SW480 (cell line): Measurements from ENCODE around the gene CTNNA1.

Source experiments
- DNase-seq: peaks from one replicate; pipeline ENCODE4 v3.0.0-alpha.2; 2016; ENCODE audit warnings: low spot score

Gene CTNNA1

DNA sequence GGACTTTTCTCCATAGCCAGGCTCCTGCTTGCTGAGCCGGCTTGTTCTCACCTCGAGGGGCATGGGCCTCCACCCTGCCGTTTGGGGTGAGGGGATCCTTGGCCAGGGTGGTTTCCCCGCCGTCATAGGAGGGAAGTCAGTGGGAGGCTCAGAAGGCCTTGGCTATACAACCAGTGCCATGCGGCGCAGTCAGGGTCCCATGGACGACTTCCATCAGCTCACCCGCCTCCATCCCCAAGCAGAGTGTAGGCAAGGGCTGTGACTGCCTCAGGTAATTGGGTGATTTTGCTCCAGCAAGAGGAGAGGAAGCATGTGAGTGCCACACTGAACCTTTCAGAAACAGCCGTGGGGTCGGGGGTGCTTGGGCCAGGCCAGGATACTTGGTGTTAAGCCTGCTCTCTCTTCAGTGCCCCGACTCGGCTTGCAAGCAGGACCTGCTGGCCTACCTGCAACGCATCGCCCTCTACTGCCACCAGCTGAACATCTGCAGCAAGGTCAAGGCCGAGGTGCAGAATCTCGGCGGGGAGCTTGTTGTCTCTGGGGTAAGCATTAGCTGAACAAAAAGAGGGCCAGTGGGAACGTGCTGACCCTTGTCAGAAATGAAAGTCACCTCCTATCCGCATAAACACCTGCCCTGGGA is 179.1 kb downstream of the CTNNA1 start:
- no peak for DNase-seq

DNA sequence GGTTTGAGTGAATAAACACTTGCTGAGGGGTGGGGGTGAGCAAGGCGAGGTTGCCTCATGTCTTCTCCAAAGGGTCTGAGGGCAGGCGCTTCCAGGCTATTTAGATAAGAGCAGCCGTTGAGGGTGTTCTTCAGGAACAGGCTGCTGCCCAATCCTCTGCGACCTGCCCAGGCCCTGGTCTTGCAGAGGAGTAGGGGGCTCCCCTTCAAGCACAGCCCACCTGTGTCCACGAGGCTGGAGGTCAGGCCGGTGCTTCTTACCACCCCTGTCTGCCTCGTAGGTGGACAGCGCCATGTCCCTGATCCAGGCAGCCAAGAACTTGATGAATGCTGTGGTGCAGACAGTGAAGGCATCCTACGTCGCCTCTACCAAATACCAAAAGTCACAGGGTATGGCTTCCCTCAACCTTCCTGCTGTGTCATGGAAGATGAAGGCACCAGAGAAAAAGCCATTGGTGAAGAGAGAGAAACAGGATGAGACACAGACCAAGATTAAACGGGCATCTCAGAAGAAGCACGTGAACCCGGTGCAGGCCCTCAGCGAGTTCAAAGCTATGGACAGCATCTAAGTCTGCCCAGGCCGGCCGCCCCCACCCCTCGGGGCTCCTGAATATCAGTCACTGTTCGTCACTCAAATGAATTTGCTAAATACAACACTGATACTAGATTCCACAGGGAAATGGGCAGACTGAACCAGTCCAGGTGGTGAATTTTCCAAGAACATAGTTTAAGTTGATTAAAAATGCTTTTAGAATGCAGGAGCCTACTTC is 180.5 kb downstream of the CTNNA1 start:
- no peak for DNase-seq

DNA sequence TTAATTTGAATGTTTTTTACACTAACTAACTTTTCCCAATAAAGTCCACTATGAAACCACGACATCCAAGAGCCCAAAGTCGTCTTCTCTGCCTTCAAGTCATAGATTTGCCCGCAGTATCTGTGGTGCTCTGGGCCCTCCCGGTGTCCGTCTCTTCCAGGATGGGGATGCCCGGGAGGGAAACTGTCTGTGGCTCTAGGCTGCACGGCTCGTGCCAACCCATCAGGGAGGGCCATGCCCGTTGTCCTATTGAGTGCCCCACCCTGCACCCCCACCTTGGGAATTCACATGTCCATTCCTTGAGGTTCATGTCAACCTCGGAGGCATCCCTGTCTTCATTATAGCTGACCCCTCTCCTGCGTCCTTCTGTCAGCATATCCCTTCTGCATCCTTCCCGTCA is 181.7 kb downstream of the CTNNA1 start:
- no peak for DNase-seq

DNA sequence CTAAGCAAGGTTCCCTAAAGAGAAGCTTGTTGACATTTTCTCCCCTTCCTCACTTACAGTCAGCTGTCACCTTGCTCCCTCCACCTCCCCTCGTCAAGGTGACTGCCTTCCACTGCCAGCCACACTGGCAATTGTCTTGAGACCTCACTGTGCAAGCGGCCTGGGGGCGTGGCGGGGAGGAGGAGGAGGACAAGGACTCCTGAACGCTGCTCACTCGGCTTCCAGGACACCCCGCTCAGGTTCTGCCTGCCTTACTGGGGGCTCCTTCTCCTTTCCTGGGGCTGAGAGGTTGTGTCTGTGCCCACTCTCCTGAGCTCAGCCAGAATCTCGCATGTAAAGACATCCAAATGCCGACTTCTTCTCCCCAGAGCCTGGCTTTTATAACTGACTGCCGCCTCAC is 182.2 kb downstream of the CTNNA1 start:
- no peak for DNase-seq

DNA sequence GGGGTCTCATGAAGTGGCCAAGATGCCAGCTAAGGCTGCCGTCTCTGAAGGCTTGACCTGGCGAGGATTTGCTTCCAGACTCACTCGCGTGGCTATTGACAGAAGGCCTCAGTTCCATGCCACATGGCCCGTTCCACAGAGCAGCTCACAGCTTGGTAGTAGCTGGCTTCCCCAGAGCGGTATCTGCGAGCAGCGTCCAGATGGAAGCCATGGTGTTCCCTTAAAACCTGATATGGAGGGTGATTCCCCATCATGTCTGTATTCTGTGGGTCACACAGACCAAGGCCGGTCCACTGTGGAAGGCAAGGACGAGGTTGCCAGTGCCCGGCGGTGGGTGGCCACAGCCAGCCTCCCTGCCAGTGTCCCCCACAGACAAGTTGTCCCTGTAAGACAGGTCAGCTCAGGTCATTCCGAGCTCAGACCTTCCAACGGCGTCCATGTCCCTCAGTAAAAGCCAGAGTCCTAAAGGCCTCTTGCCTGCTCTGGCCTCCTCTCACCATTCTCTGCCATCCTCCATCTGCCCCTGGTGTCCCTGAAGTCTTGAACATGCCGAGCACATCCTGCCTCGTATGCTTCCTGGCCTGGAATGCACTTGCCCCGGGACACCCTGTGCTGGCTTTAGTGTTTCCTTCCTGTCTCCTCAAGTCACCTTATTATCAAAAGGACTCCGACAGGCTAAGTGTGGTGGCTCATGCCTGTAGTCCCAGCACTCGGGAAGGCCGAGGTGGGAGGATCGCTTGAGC is 183.2 kb downstream of the CTNNA1 start:
- no peak for DNase-seq

DNA sequence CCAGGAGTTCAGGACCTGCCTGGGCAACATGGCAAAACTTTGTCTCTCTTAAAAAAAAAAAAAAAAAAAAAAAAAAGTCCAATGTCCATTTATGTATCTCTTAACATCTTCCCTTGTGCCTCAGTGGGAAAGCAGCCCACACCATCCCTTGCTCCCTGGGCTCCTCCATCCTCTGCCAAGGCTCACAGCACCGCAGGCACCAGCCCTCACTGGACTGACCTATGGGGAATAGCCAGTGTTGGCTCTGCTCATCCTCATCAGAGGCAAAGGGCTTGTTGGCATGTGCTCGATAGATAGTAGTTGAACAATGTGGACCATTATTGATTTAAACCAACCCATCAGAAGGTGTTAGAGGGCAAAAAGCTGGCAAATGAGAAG is 183.7 kb downstream of the CTNNA1 start:
- DNase-seq: no peak

DNA sequence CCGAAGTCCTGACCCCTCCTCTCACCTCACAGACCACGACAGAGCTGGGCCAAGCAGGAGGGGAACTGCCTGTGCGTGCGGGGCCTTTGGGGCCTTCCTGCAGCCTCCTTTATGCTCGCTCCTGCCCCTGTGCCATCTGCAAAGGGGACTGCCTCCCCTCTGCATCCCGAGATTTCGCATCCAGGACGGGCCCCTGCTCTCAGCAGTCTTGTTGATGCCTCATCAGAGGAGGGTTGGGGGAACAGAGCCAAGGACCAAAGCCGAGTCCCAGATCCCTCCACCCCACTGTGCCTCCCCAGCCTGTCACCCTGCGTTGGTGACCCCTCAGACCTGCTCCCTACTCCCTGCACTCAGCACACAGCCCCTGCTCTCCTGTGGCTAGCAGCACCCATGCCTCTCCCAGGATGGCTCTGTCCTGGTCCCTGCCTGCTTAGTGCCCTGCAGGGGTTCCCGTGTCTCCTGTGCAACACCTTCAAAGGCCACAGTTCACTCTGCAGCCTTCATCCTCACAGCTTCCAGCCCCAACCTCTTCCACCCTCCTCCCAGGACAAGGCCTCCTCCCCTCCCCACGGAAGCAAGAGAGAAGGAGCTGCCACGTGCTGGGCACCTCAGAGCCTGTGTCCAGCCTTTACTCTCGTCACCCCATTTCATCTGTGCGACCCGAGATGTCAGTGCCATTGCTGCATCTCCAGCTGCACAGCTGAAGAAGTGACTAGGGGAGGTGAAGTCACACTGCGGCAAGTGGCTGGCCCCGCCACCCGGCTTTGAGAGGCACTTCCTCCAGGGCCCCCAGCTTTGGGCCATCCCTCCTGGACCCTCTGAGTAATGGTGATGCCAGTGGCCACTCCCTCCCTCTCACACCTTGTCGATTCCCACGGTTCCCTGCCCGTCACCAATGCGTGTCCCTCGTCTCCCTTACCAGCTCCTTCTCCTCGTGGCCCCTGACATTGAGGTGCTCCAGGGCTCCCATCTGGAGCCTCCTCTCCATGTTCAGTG is 184.5 kb downstream of the CTNNA1 start:
- DNase-seq: no peak

DNA sequence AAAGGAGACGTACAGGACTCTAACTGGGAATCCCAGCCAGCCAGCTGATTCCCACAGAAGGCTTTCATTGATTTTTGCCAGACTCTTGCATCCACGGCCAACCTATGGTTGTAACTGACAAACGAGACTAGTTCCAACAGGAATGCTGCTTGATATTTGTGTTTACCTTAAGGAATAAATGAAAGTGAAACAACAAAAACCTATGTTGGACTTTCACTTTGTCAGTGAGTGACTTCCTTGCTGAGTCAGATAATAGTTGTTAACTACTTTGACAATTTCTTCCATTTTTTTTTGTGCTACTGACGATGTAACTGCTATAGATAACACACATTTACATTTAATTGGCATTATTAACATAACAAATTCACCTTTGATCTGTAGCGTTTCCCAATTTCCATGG is 185.3 kb downstream of the CTNNA1 start:
- DNase-seq: no peak

DNA sequence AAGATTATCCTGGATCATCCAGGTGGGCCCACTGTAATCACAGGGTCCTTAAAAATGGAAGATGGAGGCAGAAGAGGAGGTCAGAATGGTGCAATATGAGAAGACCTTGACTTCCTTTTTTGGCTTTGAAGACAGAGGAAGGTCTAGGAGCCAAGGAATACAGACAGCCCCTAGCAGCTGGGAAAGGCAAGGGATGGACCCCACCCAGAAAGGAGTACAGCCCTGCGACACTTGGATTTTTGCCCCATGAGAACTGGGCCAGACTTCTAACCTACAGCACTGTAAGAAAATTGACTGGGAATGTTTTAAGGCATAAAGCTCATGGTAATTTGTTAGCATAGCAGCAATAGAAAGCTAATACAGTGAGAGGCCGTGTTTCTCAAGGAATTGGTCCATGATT is 188.8 kb downstream of the CTNNA1 start:
- no peak for DNase-seq

DNA sequence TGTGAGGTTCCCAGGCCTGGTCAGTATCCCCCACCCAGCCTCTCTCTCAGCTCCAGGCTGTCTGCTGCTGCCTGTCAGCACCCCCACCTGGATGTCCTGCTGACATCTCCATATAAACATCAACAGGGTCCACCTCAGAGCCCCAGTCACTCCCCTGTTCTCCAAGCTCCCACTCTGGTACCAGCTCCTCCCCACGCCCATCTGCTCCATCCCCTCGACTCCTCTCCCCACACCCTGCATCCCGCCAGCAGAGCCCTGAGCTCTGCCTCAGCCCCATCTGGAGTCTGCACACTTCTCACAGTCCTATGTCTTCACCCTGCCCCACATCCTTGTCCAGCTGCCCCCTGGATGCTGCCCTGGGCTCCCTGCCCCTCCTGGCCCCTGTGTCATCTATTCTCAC is 189.6 kb downstream of the CTNNA1 start:
- no peak for DNase-seq

DNA sequence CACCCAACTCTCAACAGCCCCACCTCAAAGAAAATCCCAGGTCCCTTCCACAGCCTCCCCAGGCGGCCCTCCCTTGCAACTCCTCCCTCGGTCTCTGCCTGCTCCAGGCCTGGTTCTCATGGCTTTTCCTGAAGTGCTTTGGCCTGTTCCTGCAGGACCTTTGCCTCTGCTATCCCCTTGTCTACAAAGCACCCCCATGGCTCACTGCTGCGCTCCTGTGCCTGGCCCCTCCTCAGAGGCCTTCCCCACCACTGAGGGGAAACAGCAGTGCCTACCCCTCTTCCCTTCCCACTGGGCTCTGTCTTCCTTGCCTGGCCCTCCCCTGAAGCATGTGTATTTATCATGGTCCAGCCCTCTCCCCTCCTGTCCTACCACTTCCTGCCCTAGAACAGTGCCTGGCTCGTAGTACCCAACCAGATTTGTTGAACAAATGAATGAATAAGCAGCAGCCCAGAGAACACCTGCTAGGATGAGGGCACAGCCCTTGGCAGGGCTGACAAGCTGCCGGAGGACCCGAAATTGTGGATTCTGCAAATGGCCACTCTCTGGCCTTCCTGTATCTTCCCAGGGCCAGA is 190.5 kb downstream of the CTNNA1 start:
- DNase-seq: no peak

DNA sequence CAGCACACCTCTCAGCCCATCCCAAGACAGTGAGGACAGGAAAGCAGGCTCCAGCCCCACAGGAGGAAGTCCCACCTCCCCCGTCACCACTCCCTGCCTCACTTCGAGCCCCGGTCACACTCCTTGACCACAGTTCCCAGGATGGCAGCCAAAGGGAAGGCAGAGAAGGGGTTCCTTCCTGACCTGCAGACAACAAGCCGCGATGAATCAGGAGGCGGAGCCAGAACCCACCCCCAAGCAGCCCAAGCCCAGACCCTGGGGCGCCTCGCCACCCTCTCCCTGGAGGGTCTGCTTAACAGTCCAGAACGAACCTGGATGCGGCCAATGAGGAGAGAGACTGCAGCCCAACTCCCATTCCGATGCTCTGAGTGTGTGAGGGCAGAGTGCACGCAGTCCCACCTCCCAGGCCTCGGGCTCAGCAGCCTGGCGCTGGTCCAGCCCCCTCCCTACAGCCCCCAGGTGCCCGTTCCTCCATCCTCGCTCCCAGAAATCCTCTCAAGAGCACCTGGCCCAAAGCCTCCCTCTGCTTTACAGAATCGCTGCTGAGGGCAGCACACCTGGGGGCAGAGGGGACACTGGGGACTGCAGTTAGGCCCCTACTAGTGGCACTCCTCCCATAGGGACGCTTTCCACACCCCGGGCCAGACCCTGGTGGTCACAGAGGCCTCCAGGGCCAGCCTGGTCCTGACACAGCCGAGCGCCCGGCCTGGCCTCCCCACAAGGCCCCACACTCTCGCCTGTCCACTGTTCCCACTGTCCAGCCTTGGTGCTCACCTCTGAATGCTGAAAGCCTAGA is 191.5 kb downstream of the CTNNA1 start:
- no peak for DNase-seq

DNA sequence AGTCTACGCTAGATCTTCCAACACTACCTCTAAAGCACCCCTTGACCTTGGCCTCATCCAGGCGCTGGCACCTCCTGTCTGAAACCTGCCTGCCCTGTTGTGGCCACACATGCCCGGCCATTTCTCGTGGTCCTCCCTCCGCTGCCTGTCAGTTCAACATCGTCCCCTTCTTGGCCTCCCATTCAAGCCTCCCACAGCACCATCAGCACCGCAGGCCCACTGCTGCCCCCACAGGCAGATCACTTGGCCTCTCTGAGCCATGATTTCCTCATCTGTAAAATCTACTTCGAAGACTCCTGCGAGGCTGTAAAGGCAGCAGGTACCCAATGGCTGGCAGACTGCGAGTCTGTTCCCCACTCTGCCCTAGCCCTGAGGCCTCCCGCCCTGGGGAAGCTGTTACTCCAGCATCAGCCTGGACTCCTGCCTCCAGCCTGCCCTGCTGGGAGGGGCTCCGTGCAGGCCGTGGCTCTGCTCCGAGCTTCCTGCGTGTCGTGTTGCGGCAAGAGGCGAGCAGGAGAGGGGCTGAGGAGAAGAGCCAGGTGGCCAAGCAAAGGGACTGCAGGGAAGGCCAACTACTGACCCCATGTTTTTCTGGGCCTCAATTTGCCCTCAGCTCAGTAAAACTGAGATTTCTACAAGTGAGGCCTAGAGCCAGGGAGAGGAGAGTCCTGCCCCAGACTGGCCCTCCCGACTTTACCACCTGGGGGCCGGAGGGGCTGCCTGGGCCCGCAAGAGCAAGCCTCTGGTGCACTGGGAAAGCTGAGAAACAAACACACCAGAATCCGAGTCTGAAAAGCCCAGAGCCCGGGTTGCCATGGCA is 192.4 kb downstream of the CTNNA1 start:
- DNase-seq: no peak

DNA sequence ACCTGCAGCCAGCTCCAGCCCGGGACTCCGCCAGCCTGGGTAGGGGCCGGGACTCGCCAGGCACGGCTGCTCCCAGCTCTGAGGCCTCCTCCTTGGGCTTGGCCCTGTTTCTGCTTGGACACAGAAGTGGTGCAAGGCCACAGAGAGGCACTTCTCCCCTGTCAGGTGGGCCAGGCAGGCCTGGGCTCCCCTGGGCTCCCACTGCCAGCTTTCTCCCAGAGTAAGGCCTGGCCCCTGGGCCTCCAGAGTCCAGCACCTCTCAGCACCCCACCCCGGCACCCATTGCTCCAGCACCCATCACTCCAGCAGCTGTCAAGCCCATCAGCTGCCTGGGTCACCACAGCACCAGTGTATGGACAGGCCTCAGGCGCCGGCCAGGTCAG is 193.0 kb downstream of the CTNNA1 start:
- DNase-seq: no peak

DNA sequence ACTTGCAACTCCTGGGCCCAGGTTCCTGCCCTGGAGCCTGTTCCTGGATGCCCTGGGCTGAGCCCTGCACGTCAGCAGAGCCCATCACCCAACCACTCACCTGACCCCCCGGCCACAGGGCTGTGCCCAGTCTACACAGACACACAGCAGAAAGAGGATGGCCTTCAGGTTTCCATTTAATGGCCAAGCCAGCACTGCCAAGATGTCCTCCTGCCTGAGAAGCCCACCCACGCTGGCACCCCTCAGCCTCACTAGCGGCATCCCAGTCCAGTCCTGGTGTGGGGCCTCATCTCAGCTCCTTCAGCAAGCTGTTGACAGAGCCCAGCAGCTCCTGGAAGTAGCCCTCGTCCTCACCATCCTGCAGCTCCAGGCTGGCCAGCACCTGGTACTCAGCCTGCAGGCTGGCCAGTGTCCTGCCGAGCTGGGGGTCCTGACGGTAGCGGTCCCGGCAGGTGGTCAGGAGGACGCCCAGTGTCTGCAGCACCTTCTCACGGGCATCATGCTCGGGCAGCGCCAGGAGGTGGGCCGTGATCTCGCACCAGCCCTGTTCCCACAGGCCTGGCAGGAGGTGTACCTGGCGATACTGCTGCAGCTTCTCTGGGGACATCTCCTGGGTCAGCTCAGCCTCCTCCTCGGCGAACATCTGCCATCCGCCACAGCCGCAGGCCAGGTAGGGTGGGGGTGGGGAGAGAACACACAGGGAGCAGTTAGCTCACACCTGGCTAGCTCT is 193.8 kb downstream of the CTNNA1 start:
- DNase-seq: no peak

DNA sequence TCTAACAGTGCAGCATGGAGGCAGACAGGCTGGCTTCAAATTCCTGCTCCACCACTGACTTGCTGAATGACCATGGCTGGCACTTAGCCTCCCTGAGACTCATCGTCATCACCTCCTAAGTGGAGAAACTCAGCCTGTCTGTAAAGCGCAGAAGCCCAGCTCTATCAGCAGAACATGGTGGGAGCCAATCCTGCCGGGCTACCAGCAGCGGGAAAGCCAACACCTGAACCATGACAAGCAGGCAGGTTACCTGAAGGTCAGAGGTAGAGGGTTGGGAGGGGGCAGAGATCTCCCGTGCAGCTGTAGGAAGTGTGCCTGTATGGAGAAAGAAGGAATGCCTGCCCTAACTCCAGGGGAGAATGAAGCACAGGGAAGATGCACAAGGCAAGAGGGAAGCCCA is 194.6 kb downstream of the CTNNA1 start:
- DNase-seq: no peak

DNA sequence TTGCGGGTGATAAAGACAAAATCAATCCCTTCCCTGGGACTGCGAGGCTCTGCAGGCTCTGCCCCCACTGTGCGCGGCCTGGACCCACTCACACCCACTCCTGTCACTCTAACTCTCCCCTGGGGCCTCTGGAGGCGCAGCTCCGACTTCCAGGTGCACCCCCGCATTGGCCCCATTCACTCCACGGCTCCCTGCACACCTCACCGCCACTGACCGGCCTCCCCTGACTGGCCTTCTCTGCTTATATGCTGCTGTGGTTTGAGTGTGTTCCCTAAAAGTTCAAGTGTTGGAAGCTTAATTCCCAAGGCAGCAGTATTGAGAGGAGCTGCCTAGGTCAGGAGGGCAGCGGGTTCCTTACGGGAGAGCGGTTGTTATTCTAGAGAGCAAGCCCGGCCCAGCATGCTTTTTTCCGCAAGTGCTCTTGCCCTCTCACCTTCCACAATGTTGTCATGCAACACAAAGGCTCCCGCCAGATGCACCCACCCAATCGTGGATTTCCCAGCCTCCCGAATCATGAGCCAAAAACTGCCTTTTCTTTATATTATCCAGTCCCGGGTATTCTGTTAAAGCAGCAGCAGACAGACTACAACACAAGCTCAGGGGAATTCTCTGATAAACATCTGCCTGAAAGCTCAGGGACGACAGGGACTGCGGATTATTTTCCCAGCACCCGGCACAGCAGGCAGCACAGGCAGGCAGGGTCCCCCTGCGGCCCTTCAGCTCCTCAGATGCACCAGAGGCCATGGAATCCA is 195.4 kb downstream of the CTNNA1 start:
- DNase-seq: no peak

DNA sequence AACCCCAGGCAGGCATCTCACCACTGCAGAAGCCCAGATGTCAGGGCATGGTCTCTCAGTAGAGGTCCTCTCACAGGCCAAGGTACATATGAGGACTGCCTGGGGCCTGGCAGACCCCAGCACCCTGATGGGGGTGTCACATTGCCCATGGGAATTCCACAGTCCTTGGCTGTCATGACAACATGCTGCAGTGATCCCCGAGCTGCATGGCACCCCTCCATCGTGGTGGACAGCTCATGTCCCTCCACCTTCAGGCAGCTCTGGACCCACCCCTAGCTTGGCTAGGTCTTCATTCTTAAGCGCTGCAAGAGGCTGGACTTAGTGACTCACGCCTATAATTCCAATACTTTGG is 196.0 kb downstream of the CTNNA1 start:
- no peak for DNase-seq

DNA sequence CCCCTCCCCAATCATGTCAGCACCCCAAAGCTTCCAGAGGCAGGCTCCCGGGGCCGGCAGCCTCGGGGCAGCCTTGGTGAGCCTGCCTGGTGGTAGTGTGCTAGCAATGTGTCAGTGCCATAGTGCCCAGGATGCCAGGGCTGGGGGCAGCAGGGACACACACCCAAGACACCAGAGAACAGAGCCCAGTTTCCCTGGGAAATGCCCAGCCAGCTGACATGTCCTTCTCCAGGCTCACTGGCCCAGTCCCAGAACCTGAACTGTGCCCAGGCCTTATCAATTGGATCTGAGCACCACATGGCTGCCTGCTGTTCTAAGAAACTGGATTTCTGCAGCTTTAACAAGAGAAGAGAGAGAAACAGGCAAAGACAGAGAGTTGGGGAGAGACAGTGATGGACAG is 196.8 kb downstream of the CTNNA1 start:
- no peak for DNase-seq
